Natural killer cell treated with Interleukin-12 subunit alpha and Interleukin-12 subunit beta and Interleukin-15 and Interleukin-18, amount 100 ng/mL, for 72 hours (primary cell): ENCODE measurements around the gene CALCR. TPM values are rescaled to one million over a fixed set of nuclear protein-coding genes. Genes with fewer than 3 reads are reported as not detected.
"Not testable (repeated sequence)": the region's sequence is repeated elsewhere in the genome, so short reads cannot be mapped to it uniquely, and the experiment has no call there.

Source experiments
- ATAC-seq, 2 donors: fragments of 150-1000 bp; cut with Tn5 transposase in 1 of 2; sonication (Bioruptor Pico), chemical (Tn5 transposase) in 1 of 2; 2 replicates each; pipeline ENCODE4 v1.10.0; 2021
- DNase-seq: peaks from one replicate; pipeline ENCODE4 v3.0.0; 2022; ENCODE audit warnings: low spot score
- H3K27ac Mint-ChIP-seq, 2 donors: 1 replicate in 1 of 2; 2 replicates in 1 of 2; pipeline ENCODE4 v1.8.0; 2022; ENCODE audit warnings: mixed read lengths in 2 of 2, mild to moderate bottlenecking in 1 of 2, moderate library complexity in 1 of 2
- H3K27me3 Mint-ChIP-seq, 2 donors: 1 replicate in 1 of 2; 2 replicates in 1 of 2; pipeline ENCODE4 v1.8.0; 2022; ENCODE audit warnings: mixed read lengths in 2 of 2
- H3K36me3 Mint-ChIP-seq: one replicate; pipeline ENCODE4 v1.8.0; 2022; ENCODE audit warnings: mixed read lengths
- H3K4me1 Mint-ChIP-seq, 2 donors: 1 replicate in 1 of 2; 2 replicates in 1 of 2; pipeline ENCODE4 v1.8.0; 2022; ENCODE audit warnings: low read depth in 2 of 2, mixed read lengths in 2 of 2, mild to moderate bottlenecking in 1 of 2
- H3K4me3 Mint-ChIP-seq: one replicate; pipeline ENCODE4 v1.8.0; 2022; ENCODE audit warnings: mixed read lengths
- H3K9me3 Mint-ChIP-seq: 2 replicates; pipeline ENCODE4 v1.8.0; 2022; ENCODE audit warnings: mixed read lengths
- total RNA-seq, 2 donors: library from RNA; stranded (reverse); gene quantifications; one replicate each; pipeline ENCODE4 v1.2.3, GENCODE V29; 2022

Gene CALCR
- total RNA-seq, 2 donors from 2014 or later: not detected

DNA sequence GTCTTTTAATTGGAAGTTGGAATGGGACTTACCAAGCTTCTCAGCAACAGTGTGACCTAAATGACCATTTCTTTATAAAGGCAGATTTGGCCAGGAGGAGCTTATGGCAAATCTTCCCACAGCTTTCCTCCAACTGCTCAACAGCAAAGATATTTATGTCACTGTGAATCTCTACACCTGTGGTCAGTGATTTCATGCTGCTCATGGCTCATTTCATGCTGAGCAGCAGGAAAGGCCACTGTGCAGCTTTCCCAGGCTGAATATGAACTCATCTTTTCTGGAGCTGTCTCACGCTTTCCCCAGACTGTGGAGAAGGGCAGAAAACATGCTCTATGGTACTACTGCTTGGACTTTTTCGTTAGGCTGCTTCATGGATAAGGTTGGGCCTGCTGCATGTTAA lies 29.8 kb downstream of the CALCR start:
- no peaks in the 10 kb centered on the region for H3K4me1 Mint-ChIP-seq
- ATAC-seq (no peak), DNase-seq (no peak)
- no peak overlapping the region for H3K27ac Mint-ChIP-seq
- H3K4me3 Mint-ChIP-seq: no peak overlapping the region
- no peaks in the 10 kb centered on the region for H3K9me3 Mint-ChIP-seq
- no peaks in the 10 kb centered on the region for H3K27me3 Mint-ChIP-seq
- H3K36me3 Mint-ChIP-seq: no peaks in the 10 kb centered on the region

DNA sequence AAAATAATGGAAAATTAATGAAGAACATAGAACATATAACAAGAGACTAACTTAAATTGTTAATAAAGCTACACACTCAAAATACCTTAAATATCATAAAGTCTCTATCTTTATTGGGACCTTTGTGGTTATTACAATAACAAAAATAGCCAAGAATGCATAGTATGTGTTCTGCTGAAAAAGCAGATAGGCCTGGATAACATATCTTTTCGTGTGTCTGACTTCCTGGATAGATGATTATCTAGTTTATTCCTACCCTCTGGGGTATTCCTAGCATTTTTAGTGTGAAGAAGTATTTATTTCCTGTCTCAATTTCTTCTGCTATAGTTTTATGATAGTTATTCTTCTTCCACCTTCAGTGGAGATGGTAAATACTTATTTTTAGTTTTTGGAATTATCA lies 36.5 kb downstream of the CALCR start:
- Mint-ChIP-seq H3K36me3 (no peaks in the 10 kb centered on the region), H3K27me3 (no peaks in the 10 kb centered on the region), H3K27ac (no peak overlapping the region), H3K9me3 (peaks cover 3% of the 10 kb centered on the region), H3K4me3 (no peak overlapping the region), H3K4me1 (no peaks in the 10 kb centered on the region)
- ATAC-seq (no peak), DNase-seq (no peak)

DNA sequence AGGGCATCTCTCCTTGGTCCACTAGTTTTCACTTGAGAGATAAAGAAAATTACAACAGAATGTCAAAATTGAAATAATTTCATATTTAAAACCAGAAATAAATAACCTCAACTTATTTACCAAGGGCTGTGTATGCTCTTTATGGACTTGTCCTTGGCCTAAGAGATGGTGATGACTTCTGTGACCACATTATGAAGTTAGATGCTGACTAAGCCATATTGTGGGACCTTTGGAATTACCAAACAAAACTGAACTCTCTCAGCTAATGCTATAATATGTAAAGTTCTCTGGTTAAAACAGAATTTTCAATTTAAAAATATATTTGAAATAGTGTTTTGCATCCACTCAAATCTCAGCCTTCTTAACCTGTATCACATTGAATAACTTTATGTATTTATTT lies 38.9 kb downstream of the CALCR start:
- ATAC-seq (no peak), DNase-seq (no peak)
- Mint-ChIP-seq H3K9me3 (peaks cover 3% of the 10 kb centered on the region), H3K4me3 (no peak overlapping the region), H3K27me3 (no peaks in the 10 kb centered on the region), H3K36me3 (no peaks in the 10 kb centered on the region), H3K4me1 (no peaks in the 10 kb centered on the region), H3K27ac (no peak overlapping the region)

DNA sequence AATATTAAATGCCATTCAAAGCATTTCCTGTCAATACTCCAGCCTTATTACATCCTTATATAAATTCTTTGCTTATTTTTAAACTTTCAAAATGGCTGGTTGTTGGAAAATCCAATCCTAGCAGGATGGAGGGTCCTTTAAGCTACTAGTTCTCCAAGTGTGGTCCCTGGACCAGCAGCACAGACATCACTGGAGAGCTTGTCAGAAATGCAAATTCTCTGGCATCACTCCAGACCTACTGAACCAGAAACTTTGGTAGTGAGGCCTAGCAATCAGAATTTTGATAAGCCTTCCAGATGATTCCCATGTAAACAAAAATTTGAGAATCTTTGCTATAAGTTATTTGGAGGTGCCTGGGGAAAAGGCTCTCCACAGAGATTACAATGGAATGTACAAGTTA lies 43.8 kb downstream of the CALCR start:
- Mint-ChIP-seq H3K27me3 (no peaks in the 10 kb centered on the region), H3K27ac (no peak overlapping the region), H3K9me3 (no peaks in the 10 kb centered on the region), H3K36me3 (no peaks in the 10 kb centered on the region), H3K4me3 (no peak overlapping the region), H3K4me1 (no peaks in the 10 kb centered on the region)
- DNase-seq (no peak), ATAC-seq (no peak)

DNA sequence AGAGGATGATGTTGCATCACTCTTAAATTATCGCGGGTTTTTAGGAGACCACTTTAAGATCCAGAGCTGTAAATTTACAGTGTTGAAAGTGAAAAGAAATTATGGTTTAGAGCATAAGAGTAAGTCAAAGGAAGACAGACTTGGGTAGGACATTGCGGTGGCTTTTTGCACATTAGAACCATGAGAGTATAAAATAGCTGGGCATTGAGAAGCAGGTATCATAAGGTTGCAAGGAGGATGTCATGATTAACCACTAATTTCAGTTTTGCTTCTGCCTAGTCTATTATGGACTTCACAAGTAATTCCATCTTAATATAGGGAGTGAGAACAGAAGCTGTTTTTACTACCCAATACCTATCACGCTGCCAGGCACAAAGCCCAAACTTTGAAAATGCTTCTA lies 57.7 kb downstream of the CALCR start:
- ATAC-seq: no peak
- no peak overlapping the region for H3K4me3 Mint-ChIP-seq
- H3K27ac Mint-ChIP-seq: no peak overlapping the region
- no peak for DNase-seq
- H3K4me1 Mint-ChIP-seq: no peaks in the 10 kb centered on the region
- H3K27me3 Mint-ChIP-seq: no peaks in the 10 kb centered on the region
- no peaks in the 10 kb centered on the region for H3K36me3 Mint-ChIP-seq
- H3K9me3 Mint-ChIP-seq: no peaks in the 10 kb centered on the region

DNA sequence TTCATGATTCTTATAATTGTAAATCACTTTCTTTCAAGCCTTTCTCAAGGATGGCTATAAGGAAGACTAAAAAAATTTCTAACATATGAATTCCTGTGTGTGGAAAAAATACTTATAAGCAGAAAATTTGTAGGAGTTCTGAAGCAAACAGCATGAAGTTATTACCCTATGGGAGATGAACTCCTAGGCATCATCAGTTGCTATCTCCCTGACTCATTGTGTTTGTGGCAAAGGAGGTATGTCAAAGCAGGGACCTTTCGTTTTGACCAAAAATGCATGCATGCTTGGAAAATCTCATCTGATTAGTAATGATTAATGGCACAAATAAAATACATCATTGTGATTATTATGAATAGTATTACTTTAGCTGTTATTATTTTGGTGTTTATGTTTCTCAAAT lies 59.4 kb downstream of the CALCR start:
- Mint-ChIP-seq H3K36me3 (no peaks in the 10 kb centered on the region), H3K9me3 (no peaks in the 10 kb centered on the region), H3K4me3 (no peak overlapping the region), H3K27ac (no peak overlapping the region), H3K27me3 (no peaks in the 10 kb centered on the region), H3K4me1 (no peaks in the 10 kb centered on the region)
- DNase-seq (no peak), ATAC-seq (no peak)

DNA sequence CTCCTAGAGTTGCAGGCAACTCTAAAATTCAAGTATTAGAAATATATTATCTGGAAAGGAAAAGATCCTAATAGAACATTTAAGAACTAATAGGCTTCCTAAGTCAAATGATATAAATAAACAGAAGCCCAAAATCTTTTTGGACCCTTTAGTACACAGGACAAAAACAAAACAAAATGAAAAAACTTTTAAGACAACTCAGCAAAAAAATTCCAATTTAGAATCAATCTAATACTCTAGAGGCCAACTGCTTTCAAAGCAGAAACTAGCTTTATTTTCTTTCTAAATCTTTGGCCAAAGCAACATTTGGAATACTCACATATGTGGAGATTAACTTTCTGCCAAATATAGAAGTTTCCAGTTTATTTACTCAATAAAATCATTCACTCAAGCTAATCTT lies 65.2 kb downstream of the CALCR start:
- H3K27ac Mint-ChIP-seq: no peak overlapping the region
- H3K9me3 Mint-ChIP-seq: no peaks in the 10 kb centered on the region
- H3K36me3 Mint-ChIP-seq: no peaks in the 10 kb centered on the region

DNA sequence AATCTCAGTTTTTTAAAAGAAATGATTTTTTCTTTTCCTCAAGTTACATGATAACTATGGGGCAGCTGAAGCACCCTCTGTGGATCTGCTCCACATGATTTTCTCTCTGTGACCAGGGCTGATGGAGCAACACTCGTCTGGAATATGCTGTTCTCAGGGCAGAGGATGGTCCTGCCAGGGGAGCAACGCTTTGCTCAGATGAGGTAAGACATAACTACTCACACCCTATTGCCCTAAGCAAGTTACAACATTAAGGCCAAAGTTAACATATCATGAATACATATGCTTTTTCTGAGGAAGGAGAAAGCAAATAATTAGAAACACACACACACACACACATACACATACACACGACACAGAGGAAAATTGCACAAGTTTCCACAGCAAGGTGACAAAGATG lies 71.4 kb downstream of the CALCR start:
- Mint-ChIP-seq H3K9me3 (no peaks in the 10 kb centered on the region), H3K4me1 (no peaks in the 10 kb centered on the region), H3K4me3 (no peak overlapping the region), H3K27me3 (no peaks in the 10 kb centered on the region), H3K36me3 (no peaks in the 10 kb centered on the region), H3K27ac (no peak overlapping the region)
- DNase-seq (no peak), ATAC-seq (no peak)

More for the DNA sequence above, 65.2 kb downstream of the CALCR start:
- Mint-ChIP-seq H3K27me3 (no peaks in the 10 kb centered on the region), H3K4me3 (no peak overlapping the region), H3K4me1 (no peaks in the 10 kb centered on the region)
- ATAC-seq: no peak
- no peak for DNase-seq

DNA sequence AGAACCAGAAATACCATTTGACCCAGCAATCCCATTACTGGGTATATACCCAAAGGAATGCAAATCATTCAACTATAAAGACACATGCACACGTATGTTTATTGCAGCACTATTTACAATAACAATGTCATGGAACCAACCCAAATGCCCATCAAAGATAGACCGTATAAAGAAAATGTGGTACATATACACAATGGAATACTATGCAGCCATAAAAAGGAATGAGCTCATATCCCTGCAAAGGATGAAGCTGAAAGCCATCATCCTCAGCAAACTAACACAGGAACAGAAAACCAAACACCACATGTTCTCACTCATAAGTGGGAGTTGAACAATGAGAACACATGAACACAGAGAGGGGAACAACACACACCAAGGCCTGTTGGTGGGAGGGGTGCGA lies 82.7 kb downstream of the CALCR start:
- H3K27me3 Mint-ChIP-seq, ATAC-seq, DNase-seq, H3K4me1 Mint-ChIP-seq, H3K36me3 Mint-ChIP-seq, H3K27ac Mint-ChIP-seq, H3K4me3 Mint-ChIP-seq: not testable (repeated sequence)
- H3K9me3 Mint-ChIP-seq: peaks cover 13% of the 10 kb centered on the region

DNA sequence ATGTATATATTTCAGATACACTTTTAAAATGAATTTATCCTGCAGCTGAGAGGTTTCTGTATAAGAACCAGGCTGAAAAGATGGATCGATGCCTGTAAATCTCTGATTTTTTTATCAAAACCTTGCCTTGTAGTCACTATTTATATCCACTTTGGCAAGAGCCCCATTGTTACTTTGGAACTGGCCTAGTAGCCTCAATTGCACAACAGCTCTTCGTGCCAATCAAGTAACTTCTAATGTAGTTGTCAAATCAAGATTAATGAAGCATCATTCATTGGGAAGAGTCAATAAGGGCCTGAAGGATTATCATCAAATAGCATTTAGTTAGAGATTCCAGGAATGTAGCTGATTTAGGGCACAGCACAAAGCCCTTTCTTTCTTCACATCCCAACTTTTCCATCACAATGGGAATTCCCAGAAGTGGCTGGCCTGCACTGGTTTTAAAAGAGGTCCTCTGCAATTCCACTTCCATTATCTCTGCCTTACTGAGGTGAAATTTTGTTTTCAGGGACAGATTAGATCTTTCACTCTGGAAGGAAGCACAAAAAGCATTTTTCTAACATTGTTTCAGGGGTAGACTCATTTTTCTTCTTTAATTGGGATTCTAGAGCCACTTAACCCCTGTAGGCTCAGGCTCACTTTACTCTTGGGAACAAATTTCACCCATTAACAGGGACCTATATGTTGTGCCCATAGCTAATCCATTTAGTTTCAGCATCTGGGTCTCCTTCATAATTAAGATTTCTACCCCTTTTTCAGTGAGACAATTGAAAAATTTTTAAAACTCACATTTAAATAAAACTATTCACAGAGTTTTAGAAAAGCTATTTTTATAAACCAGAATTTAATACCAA lies 97.8 kb downstream of the CALCR start:
- no peaks in the 10 kb centered on the region for H3K36me3 Mint-ChIP-seq
- no peaks in the 10 kb centered on the region for H3K27me3 Mint-ChIP-seq
- H3K9me3 Mint-ChIP-seq: no peaks in the 10 kb centered on the region
- ATAC-seq (no peak), DNase-seq (no peak)
- H3K27ac Mint-ChIP-seq: no peak overlapping the region
- no peak overlapping the region for H3K4me3 Mint-ChIP-seq
- H3K4me1 Mint-ChIP-seq: no peaks in the 10 kb centered on the region

DNA sequence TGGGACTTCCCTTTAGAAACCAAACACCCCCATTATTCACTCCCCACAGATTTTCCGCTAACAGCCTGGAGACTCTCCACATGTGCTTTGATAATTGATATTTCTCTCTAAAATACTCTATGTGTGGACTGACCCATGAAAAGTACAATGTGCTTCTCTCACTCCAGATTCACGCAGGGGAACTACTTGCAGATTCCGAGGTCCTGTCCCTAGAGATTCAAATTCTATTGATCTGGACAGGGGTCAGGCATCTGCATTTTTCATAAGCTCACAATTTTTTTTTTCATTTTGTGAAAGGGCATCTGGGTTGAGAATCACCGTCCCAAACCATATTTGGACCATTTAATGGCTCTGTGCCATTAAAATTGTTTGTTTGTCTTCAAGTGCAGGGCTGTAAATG lies 98.7 kb downstream of the CALCR start:
- no peaks in the 10 kb centered on the region for H3K4me1 Mint-ChIP-seq
- no peak overlapping the region for H3K27ac Mint-ChIP-seq

DNA sequence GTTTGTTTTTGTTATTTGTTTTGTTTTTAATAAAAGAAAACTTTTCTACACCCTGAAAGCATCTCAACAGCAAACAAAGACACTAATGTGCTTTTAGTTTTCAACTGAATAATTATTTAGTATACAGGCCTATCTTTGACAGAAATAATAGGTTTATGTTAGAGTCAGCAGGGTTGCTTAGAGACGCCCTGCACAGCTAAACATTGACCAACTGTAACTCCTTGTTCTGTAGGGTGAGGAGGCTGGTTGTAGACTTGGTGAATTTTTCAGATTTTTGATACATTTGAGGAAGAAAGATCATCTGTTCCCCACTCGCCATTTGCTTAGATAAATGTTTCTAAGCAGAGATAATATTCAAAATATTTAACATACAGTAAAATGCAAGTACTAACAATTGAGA lies 103.1 kb downstream of the CALCR start:
- Mint-ChIP-seq H3K9me3 (no peaks in the 10 kb centered on the region), H3K36me3 (no peaks in the 10 kb centered on the region), H3K4me3 (no peak overlapping the region), H3K27ac (no peak overlapping the region), H3K27me3 (peaks cover 0 to 14% of the 10 kb centered on the region in 2 donors), H3K4me1 (no peaks in the 10 kb centered on the region)
- ATAC-seq: no peak
- no peak for DNase-seq

More for the DNA sequence above, 98.7 kb downstream of the CALCR start:
- ATAC-seq (no peak), DNase-seq (no peak)
- no peaks in the 10 kb centered on the region for H3K36me3 Mint-ChIP-seq
- no peak overlapping the region for H3K4me3 Mint-ChIP-seq
- H3K9me3 Mint-ChIP-seq: no peaks in the 10 kb centered on the region
- H3K27me3 Mint-ChIP-seq: no peaks in the 10 kb centered on the region

DNA sequence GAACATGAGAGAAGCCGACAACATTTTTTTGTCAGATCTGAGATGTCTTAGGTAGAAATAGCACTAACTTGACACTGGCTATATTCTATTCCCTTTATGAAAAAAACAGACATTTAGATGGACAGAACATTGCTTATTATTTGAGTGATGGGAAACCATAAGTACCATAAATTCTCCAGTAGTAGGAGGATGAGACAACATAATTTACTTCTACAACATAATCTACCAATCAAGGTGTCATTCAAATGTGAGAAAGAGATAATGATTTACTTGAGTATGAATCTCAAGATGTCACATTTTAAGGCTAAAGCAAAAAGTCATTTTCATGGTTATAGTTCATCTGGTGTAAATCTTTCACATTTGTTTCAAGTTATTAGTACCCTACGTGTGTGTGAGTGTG lies 110.8 kb downstream of the CALCR start:
- Mint-ChIP-seq H3K27me3 (peaks cover 0 to 3% of the 10 kb centered on the region in 2 donors), H3K9me3 (no peaks in the 10 kb centered on the region), H3K27ac (no peak overlapping the region), H3K4me1 (no peaks in the 10 kb centered on the region), H3K36me3 (no peaks in the 10 kb centered on the region), H3K4me3 (no peak overlapping the region)
- no peak for ATAC-seq
- DNase-seq: no peak

DNA sequence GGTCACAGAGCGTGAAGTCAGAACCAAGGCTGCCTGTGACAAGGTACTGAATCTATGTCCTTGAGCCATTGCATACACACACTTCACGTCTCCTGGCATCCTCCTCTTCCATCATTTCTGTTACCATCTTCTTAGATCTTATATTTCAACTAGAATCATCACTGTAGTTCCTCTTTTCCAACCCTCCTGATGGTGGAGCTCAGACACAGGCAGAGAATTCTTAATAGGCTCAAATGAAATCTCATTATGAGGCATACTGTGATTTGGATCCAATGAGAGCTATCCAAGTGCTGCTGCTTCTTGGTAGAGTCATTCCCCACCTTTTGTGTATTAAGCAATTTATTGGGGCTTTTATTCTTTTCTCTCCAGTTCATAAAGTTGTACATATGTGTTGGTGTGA lies 113.2 kb downstream of the CALCR start:
- no peaks in the 10 kb centered on the region for H3K36me3 Mint-ChIP-seq
- H3K9me3 Mint-ChIP-seq: no peaks in the 10 kb centered on the region
- H3K27ac Mint-ChIP-seq: no peak overlapping the region
- DNase-seq (no peak), ATAC-seq (no peak)
- H3K4me1 Mint-ChIP-seq: no peaks in the 10 kb centered on the region
- peaks cover 0 to 3% of the 10 kb centered on the region in 2 donors for H3K27me3 Mint-ChIP-seq
- no peak overlapping the region for H3K4me3 Mint-ChIP-seq

DNA sequence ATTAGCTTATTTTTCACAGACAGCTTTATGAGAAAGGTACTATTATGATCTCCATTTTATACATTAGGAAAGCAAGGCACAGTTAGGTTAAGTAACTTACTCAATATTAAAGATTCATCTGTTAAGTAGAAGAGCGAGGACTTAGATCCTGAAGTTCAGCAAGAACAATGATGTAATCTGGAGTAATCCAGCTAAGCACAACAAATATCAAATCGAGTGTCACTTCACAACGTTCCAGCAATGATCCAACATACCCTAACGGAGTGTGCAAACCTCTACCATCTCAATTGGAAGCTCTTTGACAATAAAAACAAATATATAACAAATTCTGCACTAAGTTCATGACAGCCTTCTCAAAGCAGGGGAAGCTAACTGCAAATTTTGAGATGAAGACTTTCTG lies 121.3 kb downstream of the CALCR start:
- no peak for DNase-seq
- ATAC-seq: no peak
- no peaks in the 10 kb centered on the region for H3K36me3 Mint-ChIP-seq
- H3K4me1 Mint-ChIP-seq: no peaks in the 10 kb centered on the region
- H3K4me3 Mint-ChIP-seq: no peak overlapping the region
- H3K27me3 Mint-ChIP-seq: peaks cover 0 to 10% of the 10 kb centered on the region in 2 donors
- H3K27ac Mint-ChIP-seq: no peak overlapping the region
- no peaks in the 10 kb centered on the region for H3K9me3 Mint-ChIP-seq
